Measurements from ENCODE around the gene COPE. TPM values are rescaled to one million over a fixed set of nuclear protein-coding genes. Genes with fewer than 3 reads are reported as not detected.

The COPE gene
- polyA plus RNA-seq, 3 donors from 2014 or later: 378 to 407 (median 401) TPM

GRCh38 chr19:18899624-18900560 lies 19.3 kb downstream of the COPE start:
- Mint-ChIP-seq H3K9me3 (no peaks in the 10 kb centered on the region), H3K27ac (no peak overlapping the region), H3K27me3 (ENCODE audit: low read depth in 3 of 3) (peaks cover 9 to 15% (median 11%) of the 10 kb centered on the region in 3 donors), H3K4me3 (no peak overlapping the region), H3K36me3 (peaks cover 0 to 14% (median 4%) of the 10 kb centered on the region in 3 donors), H3K4me1 (peaks cover 8 to 12% of the 10 kb centered on the region in 2 donors)
- DNase-seq: no peak

- H3K36me3 Mint-ChIP-seq: peaks cover 0 to 14% (median 4%) of the 10 kb centered on the region in 3 donors
- peaks cover 8 to 12% of the 10 kb centered on the region in 2 donors for H3K4me1 Mint-ChIP-seq
- H3K27ac Mint-ChIP-seq: no peak overlapping the region
- peaks cover 9 to 15% (median 11%) of the 10 kb centered on the region in 3 donors for H3K27me3 Mint-ChIP-seq (ENCODE audit: low read depth in 3 of 3)
- no peaks in the 10 kb centered on the region for H3K9me3 Mint-ChIP-seq
- no peak overlapping the region for H3K4me3 Mint-ChIP-seq
- DNase-seq: no peak
Observed at GRCh38 chr19:18898607-18899408, 20.4 kb downstream of the COPE start.

- Mint-ChIP-seq H3K27ac (no peak overlapping the region), H3K9me3 (no peaks in the 10 kb centered on the region), H3K4me1 (peaks cover 8 to 12% of the 10 kb centered on the region in 2 donors), H3K27me3 (ENCODE audit: low read depth in 3 of 3) (peaks cover 8 to 14% (median 11%) of the 10 kb centered on the region in 3 donors), H3K4me3 (no peak overlapping the region), H3K36me3 (peaks cover 0 to 14% (median 4%) of the 10 kb centered on the region in 3 donors)
- DNase-seq: no peak
Observed at GRCh38 chr19:18898081-18898606, 21.0 kb downstream of the COPE start.

GRCh38 chr19:18897094-18898029 lies 21.8 kb downstream of the COPE start:
- no peaks in the 10 kb centered on the region for H3K9me3 Mint-ChIP-seq
- no peak for DNase-seq
- peak overlapping the region; percentile 43 to 71 (median 56) for H3K4me3 Mint-ChIP-seq
- H3K27ac Mint-ChIP-seq: no peak overlapping the region
- H3K36me3 Mint-ChIP-seq: peaks cover 0 to 14% (median 4%) of the 10 kb centered on the region in 3 donors
- H3K27me3 Mint-ChIP-seq (ENCODE audit: low read depth in 3 of 3): peaks cover 8 to 11% (median 11%) of the 10 kb centered on the region in 3 donors
- peaks cover 8 to 12% of the 10 kb centered on the region in 2 donors for H3K4me1 Mint-ChIP-seq

GRCh38 chr19:18896421-18896841 lies 22.8 kb downstream of the COPE start:
- DNase-seq: no peak
- H3K9me3 Mint-ChIP-seq: no peaks in the 10 kb centered on the region
- peaks cover 0 to 11% (median 4%) of the 10 kb centered on the region in 3 donors for H3K36me3 Mint-ChIP-seq
- peaks cover 9 to 11% (median 11%) of the 10 kb centered on the region in 3 donors for H3K27me3 Mint-ChIP-seq (ENCODE audit: low read depth in 3 of 3)
- H3K4me1 Mint-ChIP-seq: peaks cover 8 to 12% of the 10 kb centered on the region in 2 donors
- no peak overlapping the region for H3K27ac Mint-ChIP-seq
- peak overlapping the region in 4 of 5 donors; percentile 38 to 74 (median 64) for H3K4me3 Mint-ChIP-seq

- H3K36me3 Mint-ChIP-seq: peaks cover 0 to 9% (median 4%) of the 10 kb centered on the region in 3 donors
- DNase-seq: no peak
- peak within 1 kb of the TSS; percentile 38 to 74 (median 64) for H3K4me3 Mint-ChIP-seq
- no peak within 1 kb of the TSS for H3K27ac Mint-ChIP-seq
- peaks cover 8 to 12% of the 10 kb centered on the region in 2 donors for H3K4me1 Mint-ChIP-seq
- no peaks in the 10 kb centered on the region for H3K9me3 Mint-ChIP-seq
- H3K27me3 Mint-ChIP-seq (ENCODE audit: low read depth in 3 of 3): peaks cover 10 to 11% (median 11%) of the 10 kb centered on the region in 3 donors
Observed at GRCh38 chr19:18895824-18896341, 23.3 kb downstream of the COPE start, which contains the start of gene CERS1. CERS1 (minus strand) TSS chr19:18896158; CDS start chr19:18896072, 86 bp downstream.

GRCh38 chr19:18895038-18895823 lies 24.0 kb downstream of the COPE start:
- Mint-ChIP-seq H3K9me3 (no peaks in the 10 kb centered on the region), H3K27me3 (ENCODE audit: low read depth in 3 of 3) (peaks cover 10 to 11% (median 11%) of the 10 kb centered on the region in 3 donors), H3K4me1 (peaks cover 8 to 12% of the 10 kb centered on the region in 2 donors), H3K36me3 (peaks cover 0 to 6% (median 4%) of the 10 kb centered on the region in 3 donors), H3K4me3 (peak overlapping the region in 1 of 5 donors; percentile 60), H3K27ac (no peak overlapping the region)
- no peak for DNase-seq

GRCh38 chr19:18894254-18895037 lies 24.7 kb downstream of the COPE start:
- Mint-ChIP-seq H3K9me3 (no peaks in the 10 kb centered on the region), H3K36me3 (peaks cover 0 to 6% (median 4%) of the 10 kb centered on the region in 3 donors), H3K27me3 (ENCODE audit: low read depth in 3 of 3) (peaks cover 8 to 13% (median 11%) of the 10 kb centered on the region in 3 donors), H3K27ac (no peak overlapping the region), H3K4me1 (peaks cover 8 to 12% of the 10 kb centered on the region in 2 donors), H3K4me3 (peak overlapping the region in 1 of 5 donors; percentile 36)
- no peak for DNase-seq

GRCh38 chr19:18893587-18894253 lies 25.5 kb downstream of the COPE start:
- peaks cover 0 to 6% (median 4%) of the 10 kb centered on the region in 3 donors for H3K36me3 Mint-ChIP-seq
- H3K4me3 Mint-ChIP-seq: no peak overlapping the region

GRCh38 chr19:18889949-18890745 lies 29.0 kb downstream of the COPE start:
- Mint-ChIP-seq H3K27ac (no peak overlapping the region), H3K4me1 (no peaks in the 10 kb centered on the region), H3K36me3 (no peaks in the 10 kb centered on the region), H3K27me3 (ENCODE audit: low read depth in 3 of 3) (peaks cover 0 to 7% (median 3%) of the 10 kb centered on the region in 3 donors), H3K9me3 (no peaks in the 10 kb centered on the region), H3K4me3 (no peak overlapping the region)
- no peak for DNase-seq

More at GRCh38 chr19:18893587-18894253, 25.5 kb downstream of the COPE start:
- H3K27me3 Mint-ChIP-seq (ENCODE audit: low read depth in 3 of 3): peaks cover 4 to 14% (median 11%) of the 10 kb centered on the region in 3 donors
- no peak overlapping the region for H3K27ac Mint-ChIP-seq
- no peaks in the 10 kb centered on the region for H3K9me3 Mint-ChIP-seq
- DNase-seq: no peak
- H3K4me1 Mint-ChIP-seq: peaks cover 8 to 12% of the 10 kb centered on the region in 2 donors
